Measurements from ENCODE around the gene OR5H15.
"Not testable (repeated sequence)": the region's sequence is repeated elsewhere in the genome, so short reads cannot be mapped to it uniquely, and the experiment has no call there.

The OR5H15 gene

DNA sequence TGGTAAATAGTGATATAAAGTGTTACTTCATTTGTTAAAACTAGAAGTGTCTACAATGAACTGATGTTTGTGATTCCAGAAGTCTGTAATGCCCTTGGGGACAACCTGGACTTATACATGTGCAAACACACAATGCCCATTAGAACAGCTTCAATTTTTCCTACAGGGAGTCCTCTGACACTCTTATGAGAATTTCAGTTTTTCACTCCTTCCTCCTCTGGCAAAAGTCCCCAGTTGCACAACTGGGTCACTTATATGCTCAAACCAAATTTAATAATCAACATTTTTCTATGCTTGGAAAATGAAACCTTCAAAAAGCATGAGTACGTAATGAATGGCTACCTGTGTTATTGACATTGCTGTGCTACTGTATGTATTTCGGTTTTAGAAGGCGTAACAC, at the start of gene OR5H15:
OR5H15 (plus strand) TSS at position 301 of the 400 bp plus-strand sequence. CDS start 2,004 bp downstream, outside the sequence.
- DNase-seq (ENCODE audit: low read depth, low spot score), result no peak

DNA sequence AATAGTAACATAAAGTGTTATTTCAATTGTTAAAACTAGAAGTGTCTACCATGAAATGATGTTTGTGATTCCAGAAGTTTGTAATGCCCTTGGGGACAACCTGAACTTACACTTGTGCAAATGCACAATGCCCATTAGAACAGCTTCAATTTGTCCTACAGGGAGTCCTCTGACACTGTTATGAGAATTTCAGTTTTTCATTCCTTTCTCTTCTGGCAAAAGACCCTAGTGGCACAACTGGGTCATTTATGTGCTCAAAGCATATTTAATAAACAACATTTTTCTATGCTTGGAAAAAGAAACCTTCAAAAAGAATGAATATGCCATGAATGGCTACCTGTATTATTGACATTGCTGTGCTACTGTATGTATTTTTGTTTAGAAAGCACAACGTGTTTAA, 36.1 kb upstream of the OR5H15 start, which contains the start of gene OR5H1:
OR5H1 (plus strand) TSS at position 301 of the 400 bp plus-strand sequence. CDS start 1,977 bp downstream, outside the sequence.
- DNase-seq (ENCODE audit: low read depth, low spot score), result no peak

DNA sequence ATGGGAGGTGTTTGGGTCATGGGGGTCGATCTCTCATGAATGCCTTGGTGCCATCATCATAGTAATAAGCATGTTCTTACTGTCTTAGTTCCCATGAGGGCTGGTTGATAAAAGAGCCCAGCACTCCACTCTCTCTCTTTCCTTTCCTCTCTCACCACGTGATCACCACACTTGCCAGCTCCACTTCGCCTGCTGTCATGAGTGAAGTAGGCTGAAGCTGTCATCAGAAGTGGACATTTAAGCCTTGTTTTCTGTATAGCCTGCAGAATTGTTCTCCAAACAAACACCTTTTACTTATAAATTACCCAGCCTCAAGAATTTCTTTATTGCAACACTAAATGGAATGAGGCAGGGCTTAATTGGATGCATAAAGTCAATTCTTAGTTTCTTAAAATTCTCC, 29.9 kb upstream of the OR5H15 start:
- no peak for DNase-seq (ENCODE audit: low read depth, low spot score)

DNA sequence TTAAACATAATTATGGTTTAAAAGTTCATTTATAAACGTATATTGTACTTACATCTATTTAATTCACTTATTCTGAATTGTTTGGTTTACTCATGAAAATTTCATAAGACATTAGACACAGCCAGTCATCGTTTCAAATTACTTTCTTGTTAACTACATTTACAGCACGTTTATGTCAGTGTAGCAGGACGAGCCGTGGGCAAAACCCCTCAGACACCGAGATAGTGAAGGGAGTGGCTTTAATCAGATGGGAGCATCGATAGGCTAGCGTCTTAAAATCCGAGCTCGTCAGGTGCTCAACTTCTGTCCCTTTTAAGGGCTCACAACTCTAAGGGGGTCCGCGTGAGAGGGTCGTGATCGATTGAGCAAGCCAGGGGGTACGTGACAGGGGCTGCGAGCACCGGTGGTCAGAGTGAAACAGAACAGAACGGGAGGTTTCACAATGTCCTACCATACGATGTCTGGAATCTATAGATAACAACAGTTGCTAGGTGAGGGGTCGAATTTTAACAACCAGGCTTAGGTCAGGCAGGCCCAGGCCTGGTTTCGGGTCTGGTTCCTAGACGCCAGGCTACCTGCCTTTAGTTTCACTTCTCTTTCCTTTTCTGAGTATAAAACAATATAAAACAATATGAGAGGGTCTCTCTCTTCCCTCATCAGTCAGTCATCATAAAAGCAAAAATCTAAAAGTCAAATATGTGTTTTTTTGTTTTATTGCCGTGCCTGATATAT, 28.5 kb upstream of the OR5H15 start:
- not testable (repeated sequence) for DNase-seq (ENCODE audit: low read depth, low spot score)

DNA sequence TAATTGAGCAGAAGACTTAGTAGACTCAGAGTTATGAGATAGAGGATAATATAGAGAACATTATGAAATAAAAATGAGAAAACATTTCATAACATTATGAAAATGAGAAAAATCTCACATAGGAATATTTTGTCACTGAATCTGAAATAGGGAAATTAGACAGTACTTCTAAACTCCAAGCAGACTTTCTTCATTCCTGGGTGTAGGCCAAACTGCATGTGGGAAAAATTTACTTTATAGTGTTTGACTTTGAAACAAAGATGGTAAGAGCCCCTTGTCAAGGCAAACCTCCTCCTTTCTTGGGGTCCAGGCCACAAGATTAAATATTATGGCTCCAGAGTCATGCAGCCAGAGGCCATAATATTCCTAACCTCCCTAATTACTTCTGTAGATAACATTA, 26.0 kb upstream of the OR5H15 start:
- DNase-seq (ENCODE audit: low read depth, low spot score), result no peak

DNA sequence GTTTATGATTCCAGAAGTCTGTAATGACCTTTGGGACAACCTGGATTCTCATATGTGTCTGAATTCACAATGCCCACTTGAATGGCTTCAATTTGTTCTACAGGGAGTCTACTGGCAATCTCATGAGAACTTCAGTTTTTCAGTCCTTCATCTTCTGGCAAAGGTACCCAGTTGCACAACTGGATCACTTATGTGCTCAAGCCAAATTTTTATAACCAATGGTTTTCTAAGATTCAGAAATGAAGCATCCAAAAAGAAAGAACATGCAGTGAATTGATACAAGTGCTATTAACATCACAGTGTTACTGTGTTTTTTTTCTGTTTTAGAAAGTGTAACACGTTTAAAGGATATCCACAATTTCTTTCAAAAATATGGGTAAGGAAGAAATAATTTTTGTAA, 19.3 kb upstream of the OR5H15 start, which contains the start of gene OR5H14:
OR5H14 (plus strand) TSS at position 301 of the 400 bp plus-strand sequence. CDS start 1,907 bp downstream, outside the sequence.
- DNase-seq (ENCODE audit: low read depth, low spot score), result no peak

DNA sequence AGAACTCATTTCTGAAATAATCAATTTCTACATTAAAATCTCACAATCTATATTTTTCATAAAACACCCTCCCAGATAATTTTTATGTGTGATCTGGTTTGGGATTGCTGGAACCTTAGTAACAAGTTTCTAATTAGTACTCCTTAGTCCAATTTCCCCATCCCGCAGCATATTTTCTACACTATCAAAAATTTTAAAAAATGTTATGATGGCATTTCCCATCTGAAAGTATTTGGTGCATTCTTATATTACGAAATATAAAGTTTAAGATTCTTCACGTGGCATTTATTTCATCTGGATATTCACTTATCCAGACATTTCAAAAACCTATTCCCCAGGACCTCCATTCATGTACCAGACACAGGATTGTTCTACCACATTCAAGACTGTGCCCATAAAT, 17.7 kb upstream of the OR5H15 start:
- DNase-seq (ENCODE audit: low read depth, low spot score), result no peak

DNA sequence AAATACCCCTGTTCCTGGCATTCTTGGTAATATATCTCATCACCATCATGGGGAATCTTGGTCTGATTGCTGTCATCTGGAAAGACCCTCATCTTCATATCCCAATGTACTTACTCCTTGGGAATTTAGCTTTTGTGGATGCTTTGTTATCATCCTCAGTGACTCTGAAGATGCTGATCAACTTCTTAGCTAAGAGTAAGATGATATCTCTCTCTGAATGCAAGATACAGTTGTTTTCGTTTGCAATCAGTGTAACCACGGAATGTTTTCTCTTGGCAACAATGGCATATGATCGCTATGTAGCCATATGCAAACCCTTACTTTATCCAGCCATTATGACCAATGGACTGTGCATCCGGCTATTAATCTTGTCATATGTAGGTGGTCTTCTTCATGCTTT, 17.0 kb upstream of the OR5H15 start:
- not testable (repeated sequence) for DNase-seq (ENCODE audit: low read depth, low spot score)

DNA sequence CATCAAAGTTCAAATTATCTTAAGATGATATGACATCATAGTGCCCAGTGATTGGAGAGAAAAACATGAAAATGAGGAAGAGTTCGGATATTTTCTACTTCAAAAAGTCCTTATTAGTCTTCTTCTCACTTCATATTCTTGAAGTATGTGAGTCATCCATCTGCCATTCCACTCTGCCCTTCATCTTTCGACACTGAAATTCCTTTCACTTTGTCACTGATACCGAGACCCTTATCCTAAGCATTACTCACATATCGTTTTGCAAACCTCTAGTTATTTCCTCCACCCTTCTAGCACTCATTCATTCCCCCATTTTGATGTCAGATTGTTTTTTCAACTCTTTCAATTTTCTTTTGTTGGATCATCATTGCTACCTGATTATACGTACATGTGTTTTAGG, 15.3 kb upstream of the OR5H15 start:
- no peak for DNase-seq (ENCODE audit: low read depth, low spot score)

DNA sequence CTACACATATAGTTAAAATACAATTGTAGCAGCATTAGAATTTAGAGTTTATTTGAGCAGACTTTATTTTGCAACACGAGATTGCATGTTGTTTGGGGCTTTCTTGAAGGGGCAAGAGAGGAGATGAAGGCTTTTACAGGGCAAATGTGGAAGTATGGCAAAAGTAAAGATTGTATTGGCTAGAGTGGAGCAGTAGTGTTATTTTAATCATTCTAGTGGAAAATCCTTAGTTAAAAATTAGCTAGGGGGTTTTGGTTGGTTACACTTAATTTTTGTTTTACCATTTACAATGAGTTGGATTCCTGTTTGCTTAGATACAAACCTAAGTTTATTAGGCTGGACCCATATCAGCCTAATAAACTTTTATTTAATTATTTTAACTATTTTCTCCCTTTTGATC, 4.6 kb downstream of the OR5H15 start:
- no peak for DNase-seq (ENCODE audit: low read depth, low spot score)

DNA sequence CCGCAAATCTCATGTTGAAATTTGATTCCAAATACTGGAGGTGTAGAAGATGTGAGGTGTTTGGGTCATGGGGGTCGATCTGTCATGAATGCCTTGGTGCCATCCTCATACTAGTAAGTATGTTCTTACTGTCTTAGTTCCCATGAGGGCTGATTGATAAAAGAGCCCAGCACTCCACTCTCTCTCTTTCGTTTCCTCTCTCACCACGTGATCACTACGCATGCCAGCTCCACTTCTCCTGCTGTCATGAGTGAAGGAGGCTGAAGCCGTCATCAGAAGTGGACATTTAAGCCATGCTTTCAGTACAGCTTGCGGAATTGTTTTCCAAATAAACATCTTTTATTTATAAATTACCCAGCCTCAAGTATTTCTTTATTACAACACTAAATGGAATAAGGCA, 6.1 kb downstream of the OR5H15 start:
- DNase-seq (ENCODE audit: low read depth, low spot score), result no peak

DNA sequence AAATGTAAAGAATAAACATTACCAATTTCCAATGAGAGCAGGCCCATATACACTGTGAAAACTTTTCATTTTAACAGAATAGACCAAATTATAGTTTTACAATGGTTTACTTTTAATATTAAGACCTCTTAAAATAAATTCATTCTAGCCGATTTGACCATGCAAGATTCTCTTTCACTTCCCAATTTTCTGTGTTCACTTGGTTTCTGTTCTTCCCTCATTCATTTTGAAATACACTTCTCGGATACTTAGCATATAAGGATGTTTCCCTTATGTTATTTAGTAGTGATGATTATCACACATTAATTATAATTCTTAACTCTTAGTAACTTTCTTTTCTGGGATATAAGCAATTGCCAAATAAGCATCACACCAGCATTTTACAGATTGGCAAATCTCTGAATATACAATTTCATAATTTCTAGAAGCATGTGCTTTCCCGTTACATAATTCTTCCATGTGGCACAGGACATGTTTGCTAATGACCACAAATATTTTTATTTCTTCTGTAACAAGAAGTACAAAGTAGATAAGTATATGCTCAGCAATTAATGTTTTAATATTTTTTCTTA, 13.9 kb downstream of the OR5H15 start:
- DNase-seq (ENCODE audit: low read depth, low spot score), result no peak

DNA sequence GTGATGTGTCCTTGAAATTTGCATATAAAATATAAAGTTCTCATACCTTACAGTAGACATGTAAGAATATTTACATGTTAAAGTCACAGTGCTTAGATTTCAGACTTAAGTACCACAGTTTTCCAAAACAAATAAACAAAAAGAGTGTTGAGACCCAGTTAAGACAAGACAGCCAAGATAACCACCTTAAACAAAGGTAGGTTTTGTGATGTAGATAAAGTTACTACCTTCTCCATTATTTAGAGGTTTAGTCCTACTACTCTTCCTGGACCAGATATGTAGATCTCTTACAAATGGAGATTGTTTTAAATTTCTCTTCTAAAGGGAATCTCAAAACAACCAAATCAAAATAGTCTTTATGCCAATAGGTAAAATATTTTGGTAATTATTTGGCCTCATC, 15.7 kb downstream of the OR5H15 start:
- DNase-seq (ENCODE audit: low read depth, low spot score), result no peak

DNA sequence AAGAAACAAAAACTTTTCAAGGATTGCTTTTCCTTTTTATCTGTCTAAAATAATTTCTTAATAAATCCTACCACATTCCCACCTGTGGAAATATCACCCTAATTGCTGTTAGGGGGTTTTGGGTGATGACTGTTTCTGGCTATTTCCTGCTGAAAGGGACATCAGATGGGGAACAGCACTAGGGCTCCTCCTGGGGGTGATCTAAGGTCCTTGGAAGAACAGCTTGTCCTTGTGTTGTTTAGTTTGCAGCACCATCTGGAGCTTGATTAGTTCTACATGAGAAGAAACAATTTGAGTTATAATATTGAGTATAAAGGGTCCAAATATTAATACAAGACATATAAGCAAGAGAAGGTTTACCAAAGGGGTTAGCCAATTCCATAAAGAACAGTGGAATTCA, 18.7 kb downstream of the OR5H15 start:
- no peak for DNase-seq (ENCODE audit: low read depth, low spot score)

DNA sequence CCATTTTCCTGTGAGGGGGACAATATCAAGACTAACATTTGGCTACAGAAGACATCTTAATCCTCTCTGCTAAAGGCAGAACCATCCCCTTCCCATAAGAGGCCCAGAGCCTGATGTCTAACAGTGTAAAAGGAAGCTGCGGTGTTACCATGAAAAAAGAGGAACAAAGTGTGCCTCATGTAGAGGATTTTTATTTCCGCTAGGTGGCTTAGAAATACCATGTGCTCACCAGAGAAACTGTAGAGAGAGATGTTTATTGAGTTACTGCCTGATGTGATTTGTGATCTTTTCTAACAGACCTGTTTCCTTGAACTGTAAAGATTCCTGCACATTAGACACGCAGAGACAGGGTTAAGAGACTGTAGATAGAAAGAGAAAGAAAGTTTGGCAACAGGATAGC, 22.0 kb downstream of the OR5H15 start:
- peak; percentile 38 for DNase-seq (ENCODE audit: low read depth, low spot score)

DNA sequence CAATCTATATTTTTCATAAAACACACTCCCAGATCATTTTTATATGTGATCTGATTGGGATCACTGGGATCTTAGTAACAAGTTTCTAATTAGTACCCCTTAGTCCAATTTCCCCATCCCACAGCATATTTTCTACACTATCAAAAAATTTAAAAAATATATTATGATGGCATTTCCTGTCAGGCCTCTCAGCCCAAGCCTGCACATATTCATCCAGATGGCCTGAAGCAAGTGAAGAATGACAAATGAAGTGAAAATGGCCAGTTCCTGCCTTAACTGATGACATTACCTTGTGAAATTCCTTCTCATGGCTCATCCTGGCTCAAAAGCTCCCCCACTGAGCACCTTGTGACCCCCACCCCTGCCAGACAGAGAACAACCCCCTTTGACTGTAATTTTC, 24.4 kb downstream of the OR5H15 start:
- not testable (repeated sequence) for DNase-seq (ENCODE audit: low read depth, low spot score)

DNA sequence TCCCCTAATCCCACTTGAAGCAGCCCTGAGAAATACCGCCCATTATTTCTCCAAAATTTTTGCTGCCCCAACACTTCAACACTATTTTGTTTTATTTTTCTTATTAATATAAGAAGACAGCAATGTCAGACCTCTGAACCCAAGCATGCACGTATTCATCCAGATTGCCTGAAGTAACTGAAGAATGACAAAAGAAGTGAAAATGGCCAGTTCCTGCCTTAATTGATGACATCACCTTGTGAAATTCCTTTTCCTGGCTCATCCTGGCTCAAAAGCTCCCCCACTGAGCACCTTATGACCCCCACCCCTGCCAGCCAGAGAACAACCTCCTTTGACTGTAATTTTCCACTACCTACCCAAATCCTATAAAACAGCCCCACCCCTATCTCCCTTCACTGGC, 29.8 kb downstream of the OR5H15 start:
- not testable (repeated sequence) for DNase-seq (ENCODE audit: low read depth, low spot score)

DNA sequence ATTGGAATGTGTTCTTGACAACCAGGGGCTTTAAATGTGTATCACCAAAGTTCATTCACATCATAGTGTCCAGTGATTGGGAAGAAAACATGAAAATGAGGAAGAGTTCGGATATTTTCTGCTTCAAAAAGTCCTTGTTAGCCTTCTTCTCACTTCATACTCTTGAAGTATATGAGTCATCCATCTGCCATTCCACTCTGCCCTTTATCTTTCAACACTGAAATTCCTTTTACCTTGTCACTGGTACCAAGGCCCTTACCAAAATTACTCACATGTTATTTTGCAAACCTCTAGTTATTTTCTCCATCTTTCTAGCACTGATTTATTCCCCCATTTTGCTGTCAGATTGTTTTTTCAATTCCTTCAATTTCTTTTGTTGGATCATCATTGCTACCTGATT, 32.5 kb downstream of the OR5H15 start:
- DNase-seq (ENCODE audit: low read depth, low spot score), result no peak

DNA sequence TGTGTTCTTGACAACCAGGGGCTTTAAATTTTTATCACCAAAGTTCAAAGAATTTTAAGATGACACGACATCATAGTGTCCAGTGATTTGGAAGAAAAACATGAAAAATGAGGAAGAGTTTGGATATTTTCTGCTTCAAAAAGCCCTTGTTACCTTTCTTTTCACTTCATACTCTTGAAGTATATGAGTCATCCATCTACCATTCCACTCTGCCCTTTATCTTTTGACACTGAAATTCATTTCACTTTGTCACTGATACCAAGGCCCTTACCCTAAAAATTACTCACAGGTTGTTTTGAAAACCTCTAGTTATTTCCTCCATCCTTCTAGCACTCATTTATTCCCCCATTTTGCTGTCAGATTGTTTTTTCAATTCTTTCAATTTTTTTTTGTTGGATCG, 42.7 kb downstream of the OR5H15 start:
- DNase-seq (ENCODE audit: low read depth, low spot score), result no peak

DNA sequence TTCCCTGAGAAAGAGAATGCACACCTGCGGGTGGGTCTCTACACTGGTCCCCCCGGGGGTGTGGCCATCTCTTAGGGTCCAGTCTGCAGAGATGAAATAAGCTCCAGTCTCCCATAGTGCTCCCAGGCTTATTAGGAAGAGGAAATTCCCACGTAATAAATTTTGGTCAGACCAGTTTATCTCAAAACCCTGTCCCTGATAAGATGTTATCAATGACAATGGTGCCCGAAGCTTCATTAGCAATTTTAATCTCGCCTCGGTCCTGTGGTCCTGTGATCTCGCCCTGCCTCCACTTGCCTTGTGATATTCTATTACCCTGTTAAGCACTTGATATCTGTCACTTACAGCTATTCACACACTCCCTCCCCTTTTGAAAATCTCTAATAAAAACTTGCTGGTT, 46.8 kb downstream of the OR5H15 start:
- DNase-seq (ENCODE audit: low read depth, low spot score), result no peak

DNA sequence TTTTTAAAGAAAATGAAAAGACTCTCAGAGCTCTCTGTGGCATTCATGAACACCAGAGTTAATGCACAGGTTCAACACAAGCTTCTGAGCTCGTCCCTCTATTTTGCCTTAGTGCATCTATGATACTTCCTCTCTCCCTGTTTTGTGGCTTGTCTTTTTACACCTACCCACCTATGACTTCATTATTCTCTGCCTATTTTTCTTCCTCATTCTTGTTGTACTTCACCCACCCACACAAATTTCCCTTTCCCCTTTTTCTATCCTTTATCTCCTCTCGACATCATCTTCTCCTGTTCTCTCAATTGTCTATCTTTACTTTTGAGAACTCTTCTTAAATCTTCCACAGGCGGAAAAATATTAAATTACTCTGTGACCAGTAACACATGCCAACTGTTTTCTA, 48.6 kb downstream of the OR5H15 start:
- DNase-seq (ENCODE audit: low read depth, low spot score), result no peak
